GM18861 (cell line): ENCODE results near the gene DCAF8L2.
"Not testable (repeated sequence)": the region's sequence is repeated elsewhere in the genome, so short reads cannot be mapped to it uniquely, and the experiment has no call there.

ENCODE experiments used
- ATAC-seq: cut with Tn5 transposase; IDR thresholded peaks from one replicate; pipeline ENCODE4 v1.9.1; 2021; ENCODE audit not compliant: unreplicated experiment

The DCAF8L2 gene

GRCh38 chrX:27675493-27675892 is 85.3 kb downstream of the DCAF8L2 start:
- no peak for ATAC-seq

GRCh38 chrX:27679281-27679680 is 89.1 kb downstream of the DCAF8L2 start:
- no peak for ATAC-seq

- ATAC-seq: no peak
Observed at GRCh38 chrX:27680726-27681125, 90.6 kb downstream of the DCAF8L2 start.

GRCh38 chrX:27683566-27684208 is 93.5 kb downstream of the DCAF8L2 start:
- peak; percentile 89 for ATAC-seq

GRCh38 chrX:27694667-27695066 is 104.5 kb downstream of the DCAF8L2 start:
- ATAC-seq: no peak

DNA sequence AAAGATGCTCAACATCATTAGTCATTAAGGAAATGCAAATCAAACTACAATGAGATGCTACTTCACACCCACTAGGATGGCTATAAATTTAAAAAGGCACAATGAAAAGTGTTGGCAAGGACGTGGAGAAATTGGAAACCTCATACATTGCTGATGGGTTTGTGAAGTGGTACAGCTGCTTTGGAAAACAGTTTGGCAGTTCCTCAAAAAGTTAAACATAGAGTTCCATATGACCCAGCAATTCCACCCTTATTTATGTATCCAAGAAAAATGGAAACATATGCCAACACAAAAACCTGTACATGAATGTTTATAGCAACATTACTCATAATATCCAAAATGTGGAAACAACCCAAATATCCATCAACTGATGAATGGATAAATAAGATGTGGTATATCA is 116.4 kb downstream of the DCAF8L2 start:
- no peak for ATAC-seq

DNA sequence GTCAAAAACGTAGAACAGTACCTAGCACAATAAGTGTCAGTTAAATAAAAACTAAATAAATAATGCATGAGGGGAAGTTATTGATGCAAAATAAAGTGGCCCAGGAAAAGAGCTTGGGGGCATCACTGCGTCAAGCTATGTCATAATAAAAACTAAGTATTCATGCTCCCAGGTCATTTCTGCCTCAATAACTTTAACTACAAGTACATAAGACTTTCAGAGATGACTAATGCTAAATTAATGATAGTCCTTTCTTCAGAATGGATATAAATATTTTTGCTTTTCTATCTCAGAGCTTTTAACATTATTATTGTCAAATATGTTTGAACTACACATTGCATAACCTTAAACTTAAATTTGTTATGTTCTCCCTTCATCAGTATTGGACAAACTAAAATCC is 125.5 kb downstream of the DCAF8L2 start:
- no peak for ATAC-seq

DNA sequence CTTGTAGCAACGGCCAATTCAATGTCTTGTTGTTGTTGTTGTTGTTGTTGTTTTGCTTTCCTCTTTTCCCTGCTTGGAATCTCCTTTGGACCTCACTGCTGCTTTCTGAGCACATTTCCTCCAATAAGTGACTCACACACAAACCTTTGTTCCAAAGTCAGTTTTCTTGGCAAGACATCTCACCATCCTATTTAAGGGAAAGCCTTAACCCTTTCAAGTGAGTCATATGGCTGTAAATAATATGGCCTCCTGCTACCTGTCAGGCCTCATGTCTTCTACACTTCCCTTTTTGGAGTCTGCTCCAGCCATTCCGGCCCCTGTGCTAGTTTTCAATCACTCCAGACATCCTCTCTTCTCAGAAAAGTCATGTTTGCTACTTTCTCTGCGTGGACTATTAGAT is 138.1 kb downstream of the DCAF8L2 start:
- no peak for ATAC-seq

- ATAC-seq: no peak
Observed at GRCh38 chrX:27731962-27732361, 141.8 kb downstream of the DCAF8L2 start.

GRCh38 chrX:27735914-27736313 is 145.8 kb downstream of the DCAF8L2 start:
- no peak for ATAC-seq

- ATAC-seq: no peak
Observed at GRCh38 chrX:27740933-27741332, 150.8 kb downstream of the DCAF8L2 start.

- ATAC-seq: not testable (repeated sequence)
Observed at GRCh38 chrX:27743521-27743920, 153.4 kb downstream of the DCAF8L2 start.

DNA sequence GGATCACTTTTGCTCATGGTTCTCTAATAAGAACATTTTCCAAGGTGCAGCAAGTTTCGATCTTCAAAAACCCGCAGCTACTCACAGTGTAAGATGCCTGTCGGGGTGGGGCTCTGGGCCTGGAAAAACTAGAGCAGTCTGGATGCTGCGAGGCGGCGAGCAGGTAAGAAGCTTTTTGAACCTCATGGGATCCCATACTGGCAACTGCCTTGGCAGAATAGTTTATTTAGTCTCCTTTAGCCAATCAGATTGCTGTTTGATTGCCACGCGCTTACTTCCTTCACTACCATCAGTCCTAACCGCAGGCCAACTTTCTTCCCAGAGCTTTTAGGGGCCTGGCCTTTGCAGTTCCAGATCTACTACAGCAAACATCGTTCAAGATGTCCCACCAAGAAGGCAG is 156.4 kb downstream of the DCAF8L2 start:
- ATAC-seq: no peak

GRCh38 chrX:27750298-27750697 is 160.2 kb downstream of the DCAF8L2 start:
- not testable (repeated sequence) for ATAC-seq

DNA sequence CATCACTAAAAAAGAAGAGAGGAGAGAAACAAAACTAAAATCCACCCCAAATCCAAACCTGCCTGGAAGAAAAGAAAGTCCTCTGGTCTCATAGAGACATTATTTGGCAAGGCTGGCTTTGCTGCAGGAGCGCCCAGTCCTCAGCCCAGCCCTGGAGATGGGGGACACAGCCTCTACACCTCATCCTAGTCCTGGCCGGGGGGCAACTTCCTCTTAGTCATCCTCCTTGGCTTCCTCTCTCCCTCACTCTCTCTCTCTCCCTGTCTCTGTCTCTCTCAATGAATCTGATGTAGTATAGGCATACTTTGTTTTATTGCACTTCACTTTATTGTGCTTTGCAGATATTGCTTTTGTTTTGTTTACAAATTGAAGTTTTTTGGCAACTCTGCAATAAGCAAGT is 161.8 kb downstream of the DCAF8L2 start:
- no peak for ATAC-seq

- ATAC-seq: no peak
Observed at GRCh38 chrX:27765718-27766117, 175.6 kb downstream of the DCAF8L2 start.

- ATAC-seq: no peak
Observed at GRCh38 chrX:27767387-27767786, 177.2 kb downstream of the DCAF8L2 start.

DNA sequence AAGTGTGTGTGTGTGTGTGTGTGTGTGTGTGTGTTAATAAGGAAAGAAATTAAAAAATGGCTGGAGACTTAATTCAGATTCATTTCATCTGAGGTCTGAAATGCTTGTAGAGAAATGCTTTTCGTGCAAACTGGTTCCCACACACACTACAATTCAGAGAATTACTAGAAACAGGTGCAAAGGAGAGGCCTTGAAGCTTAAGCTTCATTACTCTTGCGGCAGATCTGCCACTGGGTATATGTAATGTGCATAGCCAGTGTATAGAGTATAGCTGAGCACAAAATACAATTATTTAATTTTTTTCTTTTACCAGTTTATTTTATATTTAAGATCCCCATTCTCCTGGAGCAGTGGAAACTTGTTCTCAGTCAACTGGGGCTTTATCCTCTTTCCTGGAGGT is 185.8 kb downstream of the DCAF8L2 start:
- ATAC-seq: no peak

- ATAC-seq: no peak
Observed at GRCh38 chrX:27796640-27797257, 206.6 kb downstream of the DCAF8L2 start.

- no peak for ATAC-seq
Observed at GRCh38 chrX:27797575-27797974, 207.4 kb downstream of the DCAF8L2 start.
